Endothelial cell of umbilical vein (primary cell): ENCODE data around the gene SUGCT. TPM values are rescaled to one million over a fixed set of nuclear protein-coding genes. Genes with fewer than 3 reads are reported as not detected.

Experiments used
- BruUV-seq: library from RNA; stranded (reverse); fragments of 400-500 nt; replicated peaks from 2 replicates; lab custom pipeline; 2021; lab: Mats Ljungman, UMichigan
- CTCF ChIA-PET: fragments of 300-600, 350-600 bp; sonication (Branson Sonifier 250); formaldehyde crosslinking; loops from one replicate; lab custom pipeline; 2021; ENCODE audit warnings: antibody characterized with exemption, inconsistent platforms; lab: Charles Lee
- POLR2A ChIA-PET: fragments of 300-600, 350-600 bp; sonication (Branson Sonifier 250); formaldehyde crosslinking; loops from one replicate; lab custom pipeline; 2021; ENCODE audit warnings: antibody characterized with exemption, inconsistent platforms; lab: Charles Lee
- DNase-seq: peaks from one replicate; pipeline ENCODE4 v3.0.0-alpha.2; 2011; ENCODE audit warnings: low read depth, low spot score
- FAIRE-seq: peaks from 2 replicates; lab custom pipeline; 2011; peaks lifted over from hg19 to GRCh38; lab: Jason Lieb, UNC
- H2AFZ ChIP-seq: 2 replicates; pipeline ENCODE4 v1.6.0; 2012; ENCODE audit warnings: low read depth, low read length, control low read depth, inconsistent platforms
- H3K27ac ChIP-seq: 2 replicates; pipeline ENCODE4 v1.5.1; 2011; ENCODE audit warnings: low read depth, mild to moderate bottlenecking, control low read depth, low read length, moderate library complexity; ENCODE audit not compliant: insufficient read depth
- H3K27me3 ChIP-seq, 2 experiments: 2 replicates each; pipeline versions ENCODE4 v1.6.0 to v1.6.1; 2011; ENCODE audit warnings: low read length in 2 of 2, mixed read lengths in 1 of 2; ENCODE audit not compliant: control insufficient read depth in 2 of 2, insufficient read depth in 2 of 2
- H3K36me3 ChIP-seq, 2 experiments: 2 replicates in 1 of 2; 3 replicates in 1 of 2; pipeline ENCODE4 v1.5.1; 2011; ENCODE audit warnings: low read length in 2 of 2, mild to moderate bottlenecking in 1 of 2, moderate library complexity in 1 of 2; ENCODE audit not compliant: control insufficient read depth in 2 of 2, insufficient read depth in 2 of 2; ENCODE audit errors: extremely low read depth in 1 of 2
- H3K4me1 ChIP-seq: 3 replicates; pipeline ENCODE4 v1.5.1; 2011; ENCODE audit warnings: mild to moderate bottlenecking, low read length; ENCODE audit not compliant: control insufficient read depth, insufficient read depth; ENCODE audit errors: extremely low read depth
- H3K4me2 ChIP-seq: 2 replicates; pipeline ENCODE4 v1.6.1; 2011; ENCODE audit warnings: low read length, control low read depth, mixed read lengths; ENCODE audit not compliant: insufficient read depth
- H3K4me3 ChIP-seq, 3 experiments: fragments of 200-600 bp in 1 of 3; sonication (generic), shearing (Covaris generic) in 1 of 3; replicated peaks in 1 of 3; 2 replicates each; pipeline ENCODE4 v1.5.1; 2011 to 2016; ENCODE audit warnings: control low read depth in 3 of 3, low read length in 3 of 3, mild to moderate bottlenecking in 2 of 3, inconsistent platforms in 1 of 3, low read depth in 1 of 3, moderate library complexity in 1 of 3; ENCODE audit not compliant: insufficient read depth in 1 of 3
- H3K79me2 ChIP-seq: 2 replicates; pipeline ENCODE4 v1.6.0; 2012; ENCODE audit warnings: low read length, inconsistent platforms; ENCODE audit not compliant: control insufficient read depth, insufficient read depth
- H3K9ac ChIP-seq: replicated peaks from 2 replicates; pipeline ENCODE3; 2011; ENCODE audit warnings: low read length, control low read depth; ENCODE audit not compliant: insufficient read depth; ENCODE audit errors: extremely low read depth
- H3K9me1 ChIP-seq: replicated peaks from 3 replicates; pipeline ENCODE4 v1.6.0; 2011; ENCODE audit warnings: mild to moderate bottlenecking, low read length; ENCODE audit not compliant: control insufficient read depth, insufficient read depth; ENCODE audit errors: extremely low read depth
- H3K9me3 ChIP-seq: replicated peaks from 2 replicates; pipeline ENCODE4 v1.5.1; 2012; ENCODE audit warnings: low read length, inconsistent platforms; ENCODE audit not compliant: control insufficient read depth, insufficient read depth
- H4K20me1 ChIP-seq: replicated peaks from 2 replicates; pipeline ENCODE3; 2011; ENCODE audit warnings: mild to moderate bottlenecking, low read length; ENCODE audit not compliant: control insufficient read depth, insufficient read depth; ENCODE audit errors: extremely low read depth
- CTCF ChIP-seq, 2 donors: IDR thresholded peaks; 1 replicate in 1 of 2; 2 replicates in 1 of 2; pipeline ENCODE4 v1.5.1; 2011; ENCODE audit warnings: low read length in 2 of 2, mild to moderate bottlenecking in 2 of 2, moderate library complexity in 2 of 2, control low read depth in 1 of 2, inconsistent platforms in 1 of 2, low read depth in 1 of 2; ENCODE audit not compliant: insufficient read depth in 1 of 2; ENCODE audit errors: extremely low read depth in 1 of 2
- EZH2 ChIP-seq: IDR thresholded peaks from 2 replicates; pipeline ENCODE4 v1.6.1; 2012; ENCODE audit warnings: borderline replicate concordance, low read depth, mild to moderate bottlenecking, moderate library complexity, low read length, inconsistent platforms; ENCODE audit not compliant: severe bottlenecking
- FOS ChIP-seq: IDR thresholded peaks from 2 replicates; pipeline ENCODE4 v1.6.1; 2011; ENCODE audit warnings: mild to moderate bottlenecking, low read length, moderate library complexity, borderline replicate concordance; ENCODE audit not compliant: insufficient read depth
- GATA2 ChIP-seq: IDR thresholded peaks from 2 replicates; pipeline ENCODE4 v1.7.0; 2011; ENCODE audit warnings: low read depth, mild to moderate bottlenecking, moderate library complexity, mixed read lengths, low read length; ENCODE audit not compliant: insufficient read length, insufficient read depth
- JUN ChIP-seq: IDR thresholded peaks from 2 replicates; pipeline ENCODE4 v1.6.1; 2011; ENCODE audit warnings: borderline replicate concordance, low read depth; ENCODE audit not compliant: insufficient read length, insufficient read depth
- MAX ChIP-seq: IDR thresholded peaks from 2 replicates; pipeline ENCODE4 v1.6.1; 2011; ENCODE audit not compliant: insufficient read depth, insufficient read length
- MYC ChIP-seq: IDR thresholded peaks from one replicate; pipeline ENCODE4 v1.6.1; 2011; ENCODE audit warnings: mild to moderate bottlenecking, low read depth, low read length
- POLR2A ChIP-seq: IDR thresholded peaks from 2 replicates; pipeline ENCODE4 v1.6.1; 2012; ENCODE audit warnings: low read depth, mild to moderate bottlenecking, control low read depth, low read length
- POLR2AphosphoS5 ChIP-seq: IDR thresholded peaks from 2 replicates; pipeline ENCODE4 v1.6.1; 2012; ENCODE audit warnings: low read depth, mild to moderate bottlenecking, control low read depth, low read length, moderate library complexity; ENCODE audit not compliant: insufficient read depth
- dilution Hi-C: fragments of 300-500 bp; cut with MboI; formaldehyde crosslinking; loops from one replicate; pipeline ENCODE4 v1.15.0; 2019; ENCODE audit warnings: low sequenced_read_pairs; ENCODE audit not compliant: extremely low pct_ligation_motif_present
- intact Hi-C: fragments of 100-400 bp; cut with micrococcal nuclease; formaldehyde crosslinking; loops from one replicate; pipeline ENCODE4 v1.10.0; 2022
- polyA plus RNA-seq, 4 experiments: library from polyadenylated mRNA; depleted of rRNA in 3 of 4; stranded (reverse) in 3 of 4; unstranded in 1 of 4; fragments of >200 nt; gene quantifications; 2 replicates each; pipeline versions ENCODE4 v1.2.1 to v1.2.3, GENCODE V29; 2011 to 2012; ENCODE audit warnings: missing spikeins in 1 of 4
- total RNA-seq: library from RNA; stranded (reverse); gene quantifications from 2 replicates; pipeline ENCODE4 v1.2.3, GENCODE V29; 2021

SUGCT gene
- total and polyA plus RNA-seq, 2 donors (not counting 3 experiments of a cell fraction or from before 2014, with no cell fraction given): 1.2 to 1.4 TPM

- Histone ChIP-seq H3K27me3 (no peaks in the 10 kb centered on the region), H3K9me3 (no peaks in the 10 kb centered on the region), H3K9me1 (no peaks in the 10 kb centered on the region), H3K4me1 (no peaks in the 10 kb centered on the region), H3K27ac (no peak overlapping the region), H3K9ac (no peak overlapping the region), H3K4me3 (no peak overlapping the region), H3K79me2 (no peaks in the 10 kb centered on the region), H4K20me1 (no peaks in the 10 kb centered on the region), H2AFZ (no peak overlapping the region), H3K36me3 (peaks cover 10 to 14% of the 10 kb centered on the region in 2 experiments), H3K4me2 (no peak overlapping the region)
- no peak for DNase-seq
- ChIA-PET POLR2A (no interaction called here), CTCF (interaction anchor here (1.0 kb wide), 1 partner anchor 11 kb away, joined by 3 read pairs; no protein-coding TSS in a partner anchor)
- dilution Hi-C loops: no loop called here
- FAIRE-seq: no peak
- BruUV-seq: no TSS peak
- no peak for TF ChIP-seq FOS
- TF ChIP-seq EZH2: no peak
- TF ChIP-seq POLR2A: no peak
- no peak for TF ChIP-seq JUN
- no peak for TF ChIP-seq POLR2AphosphoS5
- no peak for TF ChIP-seq MYC
- no peak for TF ChIP-seq GATA2
- TF ChIP-seq CTCF (IDR thresholded peaks at IDR 0.05; ENCODE audit: extremely low read depth in 1 of 2, insufficient read depth in 1 of 2, low read depth in 1 of 2, low read length in 2 of 2): no peak
- no peak for TF ChIP-seq MAX
- intact Hi-C loops: no loop called here
Measured at GRCh38 chr7:40095695-40096327, 39.0 kb upstream of the SUGCT start.
